Ramos (cell line): ENCODE results near the gene GSG1L.

Experiments
- in situ Hi-C: fragments of 300-500 bp; cut with MboI; formaldehyde crosslinking; loops from one replicate; pipeline ENCODE4 v1.14.3; 2022; ENCODE audit warnings: low sequenced_read_pairs; ENCODE audit not compliant: unreplicated experiment

GSG1L gene

GRCh38 chr16:28092721-28093384 lies 29.3 kb upstream of the GSG1L start:
- in situ Hi-C loops: no loop called here

- in situ Hi-C loops: no loop called here
Observed at GRCh38 chr16:28091656-28092055, 28.1 kb upstream of the GSG1L start.

GRCh38 chr16:28090646-28091377 lies 27.3 kb upstream of the GSG1L start:
- in situ Hi-C loops: no loop called here

- in situ Hi-C loops: no loop called here
Observed at GRCh38 chr16:28089992-28090365, 26.5 kb upstream of the GSG1L start.

- in situ Hi-C loops: no loop called here
Observed at GRCh38 chr16:28089205-28089991, 25.9 kb upstream of the GSG1L start.

- in situ Hi-C loops: no loop called here
Observed at GRCh38 chr16:28087675-28088300, 24.3 kb upstream of the GSG1L start.

GRCh38 chr16:28087140-28087660 lies 23.7 kb upstream of the GSG1L start:
- in situ Hi-C loops: no loop called here

GRCh38 chr16:28086186-28087139 lies 22.9 kb upstream of the GSG1L start:
- in situ Hi-C loops: no loop called here

- in situ Hi-C loops: no loop called here
Observed at GRCh38 chr16:28085389-28086171, 22.1 kb upstream of the GSG1L start.

GRCh38 chr16:28084209-28084608 lies 20.7 kb upstream of the GSG1L start:
- in situ Hi-C loops: no loop called here

- in situ Hi-C loops: no loop called here
Observed at GRCh38 chr16:28082624-28083023, 19.1 kb upstream of the GSG1L start.

- in situ Hi-C loops: no loop called here
Observed at GRCh38 chr16:28081391-28081968, 18.0 kb upstream of the GSG1L start.

GRCh38 chr16:28078261-28078660 lies 14.7 kb upstream of the GSG1L start:
- in situ Hi-C loops: no loop called here

GRCh38 chr16:28073836-28074235 lies 10.3 kb upstream of the GSG1L start:
- in situ Hi-C loops: no loop called here

GRCh38 chr16:28072087-28072486 lies 8.6 kb upstream of the GSG1L start:
- in situ Hi-C loops: no loop called here

GRCh38 chr16:28069971-28070794 lies 6.7 kb upstream of the GSG1L start:
- in situ Hi-C loops: no loop called here

- in situ Hi-C loops: no loop called here
Observed at GRCh38 chr16:28068976-28069375, 5.5 kb upstream of the GSG1L start.
